DND-41 (cell line): ENCODE data around the gene PCDHB7.
A peak's percentile ranks its signal among the peaks of the same experiment; 100 is the strongest.
"Not testable (repeated sequence)": the region's sequence is repeated elsewhere in the genome, so short reads cannot be mapped to it uniquely, and the experiment has no call there.

Experiments used
- ATAC-seq: fragments of 200-7000 bp; cut with Tn5 transposase; 3 replicates; pipeline ENCODE4 v1.9.1; 2021; ENCODE audit warnings: low read depth; ENCODE audit not compliant: insufficient read depth
- DNase-seq: peaks from one replicate; pipeline ENCODE4 v3.0.0-alpha.2; 2020
- H2AFZ ChIP-seq: 2 replicates; pipeline ENCODE4 v1.6.0; 2012; ENCODE audit warnings: low read depth, low read length
- H3K27ac ChIP-seq: 2 replicates; pipeline ENCODE4 v1.5.1; 2012; ENCODE audit warnings: low read length, inconsistent platforms
- H3K27me3 ChIP-seq: fragments of 200-600 bp; sonication (generic); 2 replicates; pipeline ENCODE4 v1.6.0; 2012; ENCODE audit warnings: low read length, mild to moderate bottlenecking, inconsistent platforms; ENCODE audit not compliant: insufficient read depth, poor library complexity
- H3K36me3 ChIP-seq: 2 replicates; pipeline ENCODE4 v1.5.1; 2012; ENCODE audit warnings: low read length, inconsistent platforms; ENCODE audit not compliant: insufficient read depth
- H3K4me1 ChIP-seq: 2 replicates; pipeline ENCODE4 v1.5.1; 2012; ENCODE audit warnings: mild to moderate bottlenecking, low read length; ENCODE audit not compliant: insufficient read depth
- H3K4me2 ChIP-seq: 2 replicates; pipeline ENCODE4 v1.6.0; 2012; ENCODE audit warnings: mild to moderate bottlenecking, moderate library complexity, low read length, inconsistent platforms; ENCODE audit not compliant: insufficient read depth
- H3K4me3 ChIP-seq, 2 experiments: fragments of 200-600 bp in 1 of 2; shearing (Covaris generic) in 1 of 2; 2 replicates each; pipeline ENCODE4 v1.5.1; 2012 to 2016; ENCODE audit warnings: inconsistent platforms in 2 of 2, low read length in 2 of 2, mild to moderate bottlenecking in 2 of 2, low read depth in 1 of 2, moderate library complexity in 1 of 2
- H3K79me2 ChIP-seq: 2 replicates; pipeline ENCODE4 v1.6.0; 2012; ENCODE audit warnings: low read length, inconsistent platforms; ENCODE audit not compliant: insufficient read depth
- H3K9ac ChIP-seq: 2 replicates; pipeline ENCODE4 v1.6.0; 2012; ENCODE audit warnings: low read depth, mild to moderate bottlenecking, inconsistent platforms, low read length, moderate library complexity
- H3K9me3 ChIP-seq: 2 replicates; pipeline ENCODE4 v1.5.1; 2012; ENCODE audit warnings: low read length, moderate library complexity, mild to moderate bottlenecking, inconsistent platforms; ENCODE audit not compliant: insufficient read depth, severe bottlenecking
- H4K20me1 ChIP-seq: 2 replicates; pipeline ENCODE4 v1.6.0; 2012; ENCODE audit warnings: low read length; ENCODE audit not compliant: insufficient read depth
- EZH2 ChIP-seq: IDR thresholded peaks from 3 replicates; pipeline ENCODE4 v1.6.1; 2012; ENCODE audit warnings: borderline replicate concordance, low read depth, mild to moderate bottlenecking, moderate library complexity, low read length, inconsistent platforms; ENCODE audit not compliant: severe bottlenecking
- TF ChIP-seq, protein P1 (sequence below): IDR thresholded peaks from 2 replicates; pipeline ENCODE4 v1.5.1; 2012; ENCODE audit warnings: borderline replicate concordance, low read length, moderate library complexity, mild to moderate bottlenecking; ENCODE audit not compliant: poor library complexity, severe bottlenecking; ENCODE audit errors: extremely low read depth

PCDHB7 gene

DNA sequence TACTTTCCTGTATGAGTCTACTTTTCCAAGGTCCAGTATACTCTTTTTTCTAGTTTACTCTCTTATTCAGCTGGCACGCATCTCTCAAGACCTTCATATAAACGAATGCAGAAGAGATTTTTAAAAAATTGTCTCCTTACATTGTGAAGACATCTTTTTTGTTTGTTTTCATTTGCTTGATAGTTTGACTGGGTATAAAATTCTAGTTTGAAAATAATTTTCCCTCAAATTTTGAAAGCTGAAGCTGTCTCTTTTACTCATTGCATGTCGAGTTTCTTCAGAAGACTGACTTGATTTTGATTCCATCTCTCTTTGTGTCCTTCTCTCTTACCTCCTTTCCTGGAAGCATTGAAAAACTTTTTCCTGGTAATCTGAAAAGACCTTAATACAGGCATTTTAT is 23.9 kb downstream of the PCDHB7 start:
- DNase-seq (no peak), ATAC-seq (no peak)
- Histone ChIP-seq H3K27ac (no peak overlapping the region), H3K4me1 (no peaks in the 10 kb centered on the region), H3K79me2 (no peaks in the 10 kb centered on the region), H2AFZ (no peak overlapping the region), H3K27me3 (no peaks in the 10 kb centered on the region), H3K36me3 (no peaks in the 10 kb centered on the region), H3K4me3 (no peak overlapping the region), H4K20me1 (no peaks in the 10 kb centered on the region), H3K9me3 (peaks cover 14% of the 10 kb centered on the region), H3K9ac (no peak overlapping the region), H3K4me2 (no peak overlapping the region)
- TF ChIP-seq EZH2: no peak
- TF ChIP-seq, protein P1, sequence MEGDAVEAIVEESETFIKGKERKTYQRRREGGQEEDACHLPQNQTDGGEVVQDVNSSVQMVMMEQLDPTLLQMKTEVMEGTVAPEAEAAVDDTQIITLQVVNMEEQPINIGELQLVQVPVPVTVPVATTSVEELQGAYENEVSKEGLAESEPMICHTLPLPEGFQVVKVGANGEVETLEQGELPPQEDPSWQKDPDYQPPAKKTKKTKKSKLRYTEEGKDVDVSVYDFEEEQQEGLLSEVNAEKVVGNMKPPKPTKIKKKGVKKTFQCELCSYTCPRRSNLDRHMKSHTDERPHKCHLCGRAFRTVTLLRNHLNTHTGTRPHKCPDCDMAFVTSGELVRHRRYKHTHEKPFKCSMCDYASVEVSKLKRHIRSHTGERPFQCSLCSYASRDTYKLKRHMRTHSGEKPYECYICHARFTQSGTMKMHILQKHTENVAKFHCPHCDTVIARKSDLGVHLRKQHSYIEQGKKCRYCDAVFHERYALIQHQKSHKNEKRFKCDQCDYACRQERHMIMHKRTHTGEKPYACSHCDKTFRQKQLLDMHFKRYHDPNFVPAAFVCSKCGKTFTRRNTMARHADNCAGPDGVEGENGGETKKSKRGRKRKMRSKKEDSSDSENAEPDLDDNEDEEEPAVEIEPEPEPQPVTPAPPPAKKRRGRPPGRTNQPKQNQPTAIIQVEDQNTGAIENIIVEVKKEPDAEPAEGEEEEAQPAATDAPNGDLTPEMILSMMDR: no peak

DNA sequence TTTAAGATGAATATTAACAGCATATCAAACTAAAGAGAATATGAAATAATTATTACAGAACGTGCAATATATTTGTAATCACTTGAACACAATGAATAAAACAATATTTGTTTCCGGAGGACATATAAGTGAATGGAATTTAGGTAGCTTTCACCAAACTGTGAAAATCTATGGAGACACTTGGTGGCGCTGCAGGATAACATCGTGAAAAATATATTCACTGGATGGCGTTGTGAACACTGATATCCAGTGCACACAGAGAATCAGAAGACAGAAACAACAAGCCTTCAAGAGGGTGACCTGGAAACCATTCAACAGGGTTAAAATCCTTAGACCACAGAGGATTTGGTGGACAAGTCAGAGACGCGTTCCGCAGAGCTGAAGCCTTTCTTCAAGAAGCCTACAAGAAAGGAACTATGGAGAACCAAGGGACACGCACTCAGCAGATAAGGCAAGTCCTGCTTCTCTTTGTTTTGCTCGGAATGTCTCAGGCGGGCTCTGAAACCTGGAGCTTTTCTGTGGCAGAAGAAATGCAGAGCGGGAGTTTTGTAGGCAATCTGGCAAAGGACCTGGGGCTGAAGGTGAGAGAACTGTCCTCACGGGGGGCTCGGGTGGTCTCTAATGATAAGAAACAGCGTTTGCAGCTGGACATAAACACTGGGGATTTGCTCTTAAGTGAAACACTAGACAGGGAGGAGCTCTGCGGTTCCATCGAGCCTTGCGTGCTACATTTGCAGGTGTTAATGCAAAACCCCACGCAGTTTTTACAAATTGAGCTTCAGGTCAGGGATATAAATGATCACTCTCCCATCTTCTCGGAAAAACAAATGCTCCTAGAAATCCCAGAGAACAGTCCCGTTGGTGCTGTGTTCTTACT is 27.2 kb downstream of the PCDHB7 start, which contains the start of gene PCDHB11:
Gene PCDHB11, plus strand, starts transcription at position 269 of the 877 bp plus-strand sequence. Its CDS starts 148 bp downstream, at position 417.
- TF ChIP-seq, protein P1: peak; percentile 48
- TF ChIP-seq EZH2: no peak
- Histone ChIP-seq H3K27me3 (no peaks in the 10 kb centered on the region), H3K27ac (no peak within 1 kb of the TSS), H2AFZ (no peak within 1 kb of the TSS), H3K4me2 (no peak within 1 kb of the TSS), H3K4me3 (no peak within 1 kb of the TSS), H3K36me3 (no peaks in the 10 kb centered on the region), H4K20me1 (no peaks in the 10 kb centered on the region), H3K4me1 (no peaks in the 10 kb centered on the region), H3K9me3 (peaks cover 14% of the 10 kb centered on the region), H3K9ac (no peak within 1 kb of the TSS), H3K79me2 (no peaks in the 10 kb centered on the region)
- DNase-seq: no peak
- no peak for ATAC-seq

DNA sequence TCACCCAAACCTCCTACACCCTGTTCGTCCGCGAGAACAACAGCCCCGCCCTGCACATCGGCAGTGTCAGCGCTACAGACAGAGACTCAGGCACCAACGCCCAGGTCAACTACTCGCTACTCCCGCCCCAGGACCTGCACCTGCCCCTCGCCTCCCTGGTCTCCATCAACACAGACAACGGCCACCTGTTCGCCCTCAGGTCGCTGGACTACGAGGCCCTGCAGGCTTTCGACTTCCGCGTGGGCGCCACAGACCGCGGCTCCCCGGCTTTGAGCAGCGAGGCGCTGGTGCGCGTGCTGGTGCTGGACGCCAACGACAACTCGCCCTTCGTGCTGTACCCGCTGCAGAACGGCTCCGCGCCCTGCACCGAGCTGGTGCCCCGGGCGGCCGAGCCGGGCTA is 28.7 kb downstream of the PCDHB7 start:
- H3K4me2 ChIP-seq, H3K27ac ChIP-seq, H2AFZ ChIP-seq, ATAC-seq, H3K9ac ChIP-seq, H3K27me3 ChIP-seq, H3K4me3 ChIP-seq, H3K79me2 ChIP-seq, H3K4me1 ChIP-seq, DNase-seq, H3K36me3 ChIP-seq, H4K20me1 ChIP-seq: not testable (repeated sequence)
- H3K9me3 ChIP-seq: peaks cover 11% of the 10 kb centered on the region

DNA sequence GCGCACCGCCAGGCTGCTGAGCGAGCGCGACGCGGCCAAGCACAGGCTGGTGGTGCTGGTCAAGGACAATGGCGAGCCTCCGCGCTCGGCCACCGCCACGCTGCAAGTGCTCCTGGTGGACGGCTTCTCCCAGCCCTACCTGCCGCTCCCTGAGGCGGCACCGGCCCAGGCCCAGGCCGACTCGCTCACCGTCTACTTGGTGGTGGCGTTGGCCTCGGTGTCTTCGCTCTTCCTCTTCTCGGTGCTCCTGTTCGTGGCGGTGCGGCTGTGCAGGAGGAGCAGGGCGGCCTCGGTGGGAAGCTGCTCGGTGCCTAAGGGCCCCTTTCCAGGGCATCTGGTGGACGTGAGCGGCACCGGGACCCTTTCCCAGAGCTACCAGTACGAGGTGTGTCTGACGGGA is 29.2 kb downstream of the PCDHB7 start:
- H3K36me3 ChIP-seq, H3K4me1 ChIP-seq, H3K27me3 ChIP-seq, H3K79me2 ChIP-seq, H3K27ac ChIP-seq, H3K9ac ChIP-seq, H2AFZ ChIP-seq, H3K4me2 ChIP-seq, H4K20me1 ChIP-seq, H3K9me3 ChIP-seq, DNase-seq, ATAC-seq, H3K4me3 ChIP-seq: not testable (repeated sequence)
